ELF-1 (cell line): Measurements from ENCODE around the gene TTLL11.

Experiments
- DNase-seq: peaks from one replicate; pipeline ENCODE4 v3.0.0-alpha.2; 2016; ENCODE audit warnings: low read depth, low spot score

Gene TTLL11

GRCh38 chr9:121942866-121943382 lies 150.2 kb downstream of the TTLL11 start:
- no peak for DNase-seq

- DNase-seq, result no peak
Observed at GRCh38 chr9:121942313-121942712, 150.8 kb downstream of the TTLL11 start.

- DNase-seq, result no peak
Observed at GRCh38 chr9:121939643-121940042, 153.5 kb downstream of the TTLL11 start.

GRCh38 chr9:121938621-121939020 lies 154.5 kb downstream of the TTLL11 start:
- no peak for DNase-seq

- no peak for DNase-seq
Observed at GRCh38 chr9:121937240-121937639, 155.9 kb downstream of the TTLL11 start.

- DNase-seq, result peak; percentile 51
Observed at GRCh38 chr9:121935739-121936138, 157.4 kb downstream of the TTLL11 start.

GRCh38 chr9:121930956-121931355 lies 162.2 kb downstream of the TTLL11 start:
- no peak for DNase-seq

GRCh38 chr9:121929893-121930875 lies 162.9 kb downstream of the TTLL11 start:
- peak; percentile 74 for DNase-seq

GRCh38 chr9:121927636-121928035 lies 165.5 kb downstream of the TTLL11 start:
- DNase-seq, result no peak

GRCh38 chr9:121927081-121927480 lies 166.0 kb downstream of the TTLL11 start:
- no peak for DNase-seq

- no peak for DNase-seq
Observed at GRCh38 chr9:121926351-121926801, 166.7 kb downstream of the TTLL11 start.

GRCh38 chr9:121925935-121926334 lies 167.2 kb downstream of the TTLL11 start:
- no peak for DNase-seq

- DNase-seq, result no peak
Observed at GRCh38 chr9:121924700-121925099, 168.4 kb downstream of the TTLL11 start.

GRCh38 chr9:121921444-121921843 lies 171.7 kb downstream of the TTLL11 start:
- no peak for DNase-seq

- DNase-seq, result no peak
Observed at GRCh38 chr9:121917375-121918335, 175.5 kb downstream of the TTLL11 start.

GRCh38 chr9:121915304-121915625 lies 177.8 kb downstream of the TTLL11 start:
- DNase-seq, result no peak

- DNase-seq, result no peak
Observed at GRCh38 chr9:121914604-121915303, 178.4 kb downstream of the TTLL11 start.

GRCh38 chr9:121914017-121914595 lies 179.0 kb downstream of the TTLL11 start:
- DNase-seq, result no peak

GRCh38 chr9:121912812-121913627 lies 180.1 kb downstream of the TTLL11 start:
- no peak for DNase-seq

- DNase-seq, result no peak
Observed at GRCh38 chr9:121910491-121911040, 182.5 kb downstream of the TTLL11 start.
